ENCODE results near the gene KRTAP22-1.

Gene KRTAP22-1

DNA sequence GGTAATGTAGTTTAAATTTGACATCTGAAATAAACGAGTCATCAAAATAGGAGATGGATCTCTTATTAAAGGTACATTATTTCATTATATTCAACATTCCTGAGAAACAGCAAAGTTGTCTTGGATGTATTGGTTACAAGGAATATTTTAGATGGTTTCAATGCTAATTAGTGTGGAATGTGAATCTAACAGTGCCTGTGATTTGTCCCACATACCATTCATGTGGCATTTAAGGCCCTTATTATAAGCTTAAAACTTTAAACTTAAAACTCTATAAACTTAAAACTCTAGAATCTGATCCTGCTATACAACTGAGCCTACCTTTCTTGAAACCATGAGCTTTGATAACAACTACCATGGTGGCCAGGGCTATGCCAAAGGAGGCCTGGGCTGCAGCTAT, at the start of gene KRTAP22-1:
TSS of gene KRTAP22-1 (plus strand) at position 301 of the 400 bp plus-strand sequence.
- DNase-seq (ENCODE audit: low spot score) = no peak

DNA sequence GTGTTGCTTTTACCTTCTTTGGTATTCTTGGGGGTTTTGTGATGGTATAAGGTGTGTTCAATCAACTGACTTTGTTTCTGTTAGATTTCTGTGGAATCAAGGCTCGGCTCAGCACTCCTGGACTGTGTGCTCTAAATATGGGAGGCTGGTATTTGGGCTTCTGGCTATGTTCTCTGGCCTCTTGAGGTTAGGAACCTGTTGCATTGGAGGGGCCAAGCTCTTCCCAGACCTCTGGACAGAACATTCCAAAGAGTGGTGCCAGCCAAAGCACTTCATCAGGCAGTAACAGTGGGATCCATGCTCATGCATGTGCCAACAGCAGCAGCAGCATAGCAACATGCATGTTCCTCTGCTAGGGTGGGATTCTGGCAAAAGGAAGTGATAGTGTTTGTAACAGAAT, 48.1 kb upstream of the KRTAP22-1 start:
- DNase-seq (ENCODE audit: low spot score) = no peak

DNA sequence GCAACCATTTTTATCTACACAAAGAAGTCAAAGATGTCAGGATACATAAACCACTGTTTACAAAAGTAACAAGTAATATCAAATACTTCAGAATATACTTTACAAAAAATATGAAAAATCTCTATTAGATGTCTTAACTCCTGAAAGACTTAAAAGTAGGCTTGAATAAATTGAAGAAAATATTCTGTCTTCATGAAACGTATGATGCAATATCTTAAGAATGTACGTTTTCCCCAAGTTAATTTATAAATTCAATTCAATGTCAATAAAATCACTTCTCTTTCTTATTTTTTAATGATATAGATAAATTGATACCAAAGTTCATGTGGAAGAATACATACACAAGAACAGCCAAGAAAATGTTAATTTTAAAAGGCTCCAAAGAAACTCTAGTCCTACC, 45.8 kb upstream of the KRTAP22-1 start:
- DNase-seq (ENCODE audit: low spot score) = no peak

DNA sequence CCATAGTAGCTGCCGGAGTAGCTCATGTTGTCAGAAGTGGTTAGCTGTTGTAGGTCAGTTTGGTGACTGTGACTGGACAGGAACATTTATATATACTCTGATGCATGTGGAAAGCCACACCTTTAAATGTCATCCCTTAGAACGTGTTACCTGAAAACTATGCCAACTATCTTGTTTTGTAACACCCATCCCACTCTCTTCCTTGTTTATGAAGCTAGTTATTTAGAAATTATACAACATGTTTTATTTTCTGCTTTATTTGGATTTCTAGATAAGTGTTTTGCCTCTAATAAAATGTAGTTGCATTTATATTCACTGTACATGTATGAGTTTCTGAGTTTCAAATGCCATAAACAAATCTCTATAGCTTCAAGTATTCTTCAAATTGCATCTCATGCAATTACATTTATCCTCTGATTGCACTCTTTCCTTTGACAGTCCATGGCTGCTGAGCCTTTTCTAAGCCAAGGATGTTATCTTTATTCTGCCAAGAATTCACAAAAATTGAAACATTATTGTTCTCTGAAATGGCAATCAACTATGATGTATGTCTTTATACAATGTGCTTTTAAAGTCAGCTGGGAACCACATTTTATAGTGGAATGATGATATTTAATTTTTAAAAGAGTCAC, 39.5 kb upstream of the KRTAP22-1 start, which contains the start of gene KRTAP19-7:
TSS of gene KRTAP19-7 (minus strand) at position 51 of the 632 bp plus-strand sequence. CDS start at position 26, 25 bp downstream.
- no peak for DNase-seq (ENCODE audit: low spot score)

DNA sequence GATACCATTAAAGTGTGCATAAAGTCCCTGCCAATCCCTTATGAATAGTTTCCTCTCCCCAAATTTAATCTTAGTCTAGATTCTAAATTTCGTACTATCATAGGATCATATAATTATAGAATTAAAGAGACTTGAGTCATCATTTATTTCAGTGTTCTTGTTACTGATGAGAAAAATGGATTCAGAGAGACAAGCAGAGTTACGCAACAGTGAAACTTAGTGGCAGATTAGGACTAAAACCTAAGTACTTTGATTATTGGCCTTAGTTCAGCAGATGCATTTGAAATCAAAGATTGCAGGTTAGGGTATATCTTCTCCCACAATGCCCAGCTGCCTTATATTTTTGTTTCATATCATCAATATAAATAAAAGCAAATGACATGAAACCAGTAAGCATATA, 38.9 kb upstream of the KRTAP22-1 start:
- peak; percentile 9 for DNase-seq (ENCODE audit: low spot score)

DNA sequence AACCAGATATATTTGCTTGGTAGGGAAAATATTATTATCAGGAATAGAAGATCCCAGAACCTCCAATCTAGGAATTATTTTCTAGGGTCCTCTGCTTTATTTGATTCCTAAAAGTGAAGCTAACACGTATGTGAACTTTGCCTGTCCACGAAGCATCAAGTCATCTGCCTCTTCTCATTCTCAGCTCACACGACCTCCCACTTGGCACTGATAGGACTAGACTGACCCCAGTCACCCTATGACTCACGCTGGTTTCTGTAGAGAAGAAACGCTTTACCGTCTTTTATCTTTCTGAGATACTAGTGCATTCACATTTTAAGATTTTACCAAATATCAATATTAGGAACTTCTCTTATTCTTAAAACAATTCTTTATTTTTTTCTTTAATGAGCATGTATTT, 37.8 kb upstream of the KRTAP22-1 start:
- no peak for DNase-seq (ENCODE audit: low spot score)

DNA sequence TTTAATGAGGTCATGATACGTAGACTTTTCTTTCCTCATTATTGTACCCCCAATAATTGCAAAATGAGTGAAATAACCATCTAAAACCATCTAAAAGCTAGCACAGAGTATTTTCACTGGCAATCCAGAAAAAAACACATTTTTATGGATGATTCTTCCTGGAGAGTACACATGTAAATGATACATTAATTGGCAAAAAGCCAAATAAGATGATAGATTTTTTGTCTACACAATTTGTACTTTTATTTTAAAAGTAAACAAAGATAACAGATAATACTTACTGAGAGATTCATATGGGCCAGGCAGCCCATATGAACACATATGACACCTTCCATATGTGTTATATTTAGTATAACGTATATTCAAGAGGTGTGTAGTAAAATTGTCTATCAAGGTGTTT, 37.3 kb upstream of the KRTAP22-1 start:
- DNase-seq (ENCODE audit: low spot score) = no peak

DNA sequence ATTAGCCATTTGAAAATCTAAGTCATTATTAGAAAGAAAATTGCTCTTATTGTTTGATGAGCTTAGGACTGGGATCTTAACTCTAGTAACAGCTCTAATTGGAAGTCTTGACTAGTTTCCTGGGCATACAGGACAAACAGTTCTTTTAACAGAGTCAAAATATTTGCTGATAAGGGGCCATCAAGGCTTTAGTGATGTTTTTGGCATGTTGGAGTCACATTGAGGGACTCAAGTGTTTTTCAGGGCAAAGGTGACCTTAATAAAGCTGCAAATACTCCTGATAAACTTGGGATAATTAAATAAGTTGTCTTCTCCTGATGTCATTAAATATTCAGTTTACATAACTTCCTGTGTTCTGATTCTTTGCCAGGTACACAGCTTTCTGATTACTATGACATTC, 33.3 kb upstream of the KRTAP22-1 start:
- no peak for DNase-seq (ENCODE audit: low spot score)

DNA sequence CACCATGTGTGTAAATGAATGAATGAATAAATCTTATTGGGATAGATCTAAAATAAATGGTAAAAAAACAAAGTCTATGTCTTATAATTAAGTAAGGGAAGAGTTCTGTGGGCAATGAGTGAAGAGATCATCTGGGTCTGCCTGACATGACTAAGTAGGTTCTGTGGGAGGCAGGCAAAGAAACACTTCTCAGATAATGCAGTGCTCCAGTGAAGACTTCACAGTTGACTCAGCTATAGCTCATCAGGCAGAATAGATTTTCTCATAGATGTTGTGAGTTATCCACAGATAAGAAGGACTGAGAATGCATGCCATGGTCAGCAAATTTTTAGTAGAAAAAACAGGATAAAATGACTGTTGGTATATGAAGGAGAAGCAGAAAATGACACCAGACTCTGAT, 23.1 kb upstream of the KRTAP22-1 start:
- DNase-seq (ENCODE audit: low spot score) = no peak

DNA sequence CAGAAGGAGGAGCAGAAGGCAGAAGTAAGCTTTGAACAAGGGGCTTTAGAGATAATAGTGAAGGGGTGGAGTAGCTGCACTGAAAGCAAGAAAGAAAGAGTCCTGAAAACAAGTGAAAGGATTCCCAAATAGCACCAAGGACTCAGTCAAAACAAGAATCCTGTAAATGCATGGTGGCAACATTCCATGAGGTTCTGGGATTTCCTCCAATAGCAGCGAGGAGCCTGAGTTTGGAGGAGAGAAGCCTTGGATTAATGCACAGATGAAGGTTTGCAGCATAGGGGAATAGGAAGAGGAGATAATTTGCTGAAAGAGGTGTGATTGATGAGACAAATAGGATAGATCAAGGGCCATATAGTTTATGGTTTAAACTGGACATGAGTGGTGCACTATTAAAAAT, 21.5 kb upstream of the KRTAP22-1 start:
- no peak for DNase-seq (ENCODE audit: low spot score)

DNA sequence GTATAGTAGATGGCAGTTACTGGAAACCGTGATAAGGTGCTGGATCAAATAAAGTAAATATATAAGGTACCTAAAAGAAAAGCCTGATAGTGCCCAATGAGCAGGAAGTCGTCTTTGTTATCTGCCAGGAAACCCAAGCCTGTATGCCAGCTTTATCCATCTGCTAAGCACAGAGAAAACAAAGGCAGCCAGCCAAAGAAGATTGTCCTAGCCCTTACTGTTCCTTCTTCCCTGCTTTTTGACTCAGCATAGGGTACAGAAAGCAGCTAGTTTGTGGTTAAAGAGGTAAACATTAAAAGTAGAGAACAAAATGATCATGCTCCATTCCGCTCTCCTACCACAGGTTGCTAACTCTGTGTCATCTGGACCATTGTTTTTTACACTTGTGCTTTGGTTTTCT, 20.8 kb upstream of the KRTAP22-1 start:
- no peak for DNase-seq (ENCODE audit: low spot score)

DNA sequence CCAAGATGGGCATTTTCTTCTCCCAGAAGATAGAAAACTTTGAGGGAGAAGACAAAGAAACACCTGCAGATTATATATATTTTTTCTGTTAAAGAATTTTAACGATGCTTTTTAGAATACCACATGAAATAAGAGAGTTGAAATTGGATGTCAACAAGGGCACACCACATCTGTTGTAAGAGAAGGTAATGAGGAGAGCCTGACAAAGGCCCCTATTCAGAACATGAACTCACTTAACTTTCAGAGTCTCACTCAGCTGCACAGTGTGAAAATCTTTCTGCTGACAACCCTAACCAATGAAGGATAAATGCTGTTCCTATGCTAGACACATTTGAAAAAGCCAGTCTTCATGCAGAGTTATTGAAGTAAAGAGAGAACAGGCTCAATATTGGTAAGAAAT, 18.0 kb upstream of the KRTAP22-1 start:
- no peak for DNase-seq (ENCODE audit: low spot score)

DNA sequence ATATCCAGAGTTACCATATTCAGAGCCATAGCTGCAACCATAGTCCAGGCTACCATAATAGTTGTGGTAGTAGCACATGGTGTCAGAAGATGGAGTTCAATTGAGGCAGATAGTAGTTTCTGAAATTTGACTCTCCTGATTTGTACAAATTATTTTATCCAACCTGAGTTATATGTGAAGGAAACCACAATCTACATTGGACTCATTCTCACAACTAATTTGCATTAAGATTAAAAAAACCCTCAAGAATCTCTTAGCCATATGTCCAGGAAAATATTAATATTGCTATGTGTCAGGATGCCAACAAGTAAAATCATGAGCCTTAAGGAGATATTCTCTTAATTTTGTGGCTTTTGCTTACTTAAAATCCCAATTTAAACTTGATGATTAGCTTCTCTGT, 10.6 kb upstream of the KRTAP22-1 start, which contains the start of gene KRTAP22-2:
TSS of gene KRTAP22-2 (minus strand) at position 101 of the 400 bp plus-strand sequence.
- DNase-seq (ENCODE audit: low spot score) = no peak

DNA sequence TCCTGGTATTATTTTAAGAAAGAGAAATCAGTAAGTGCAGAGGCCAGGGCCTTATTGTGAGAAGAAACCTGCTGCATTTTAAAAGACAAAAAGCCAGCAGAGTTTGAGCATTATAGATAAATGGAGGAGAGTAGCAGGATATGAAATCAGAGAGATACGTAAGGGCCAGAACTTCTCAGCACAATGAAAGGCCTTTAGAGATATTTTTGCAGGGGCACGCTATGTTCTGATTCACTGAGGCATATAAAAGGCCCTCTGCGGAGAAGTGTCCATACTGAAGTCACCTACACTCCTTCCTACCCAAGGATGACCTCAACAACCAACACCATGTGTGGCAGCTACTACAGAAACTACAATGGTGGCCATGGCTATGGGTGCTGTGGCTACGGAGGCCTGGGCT, 8.7 kb upstream of the KRTAP22-1 start, which contains the start of gene KRTAP6-3:
TSS of gene KRTAP6-3 (plus strand) at position 301 of the 400 bp plus-strand sequence. CDS start at position 307, 6 bp downstream.
- no peak for DNase-seq (ENCODE audit: low spot score)

DNA sequence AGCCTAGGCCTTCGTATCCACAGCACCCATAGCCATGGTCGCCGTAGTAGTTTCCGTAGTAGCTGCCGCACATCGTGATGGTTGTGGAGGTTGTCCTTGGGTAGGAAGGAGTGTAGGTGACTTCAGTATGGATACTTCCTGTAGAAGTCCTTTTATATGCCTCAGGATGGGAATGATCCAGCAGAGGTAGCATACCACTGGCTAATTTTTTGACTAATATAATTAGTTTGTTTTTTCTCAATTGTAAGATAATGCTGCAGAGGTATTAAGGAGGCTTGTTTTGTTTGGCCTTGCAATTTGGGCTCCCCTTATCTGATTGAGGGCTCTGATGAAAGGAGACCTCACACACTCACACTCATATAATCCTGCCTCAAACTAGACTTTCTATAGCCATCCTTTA, 2.1 kb upstream of the KRTAP22-1 start, which contains the start of gene KRTAP6-2:
TSS of gene KRTAP6-2 (minus strand) at position 101 of the 400 bp plus-strand sequence. CDS start at position 73, 28 bp downstream.
- no peak for DNase-seq (ENCODE audit: low spot score)

DNA sequence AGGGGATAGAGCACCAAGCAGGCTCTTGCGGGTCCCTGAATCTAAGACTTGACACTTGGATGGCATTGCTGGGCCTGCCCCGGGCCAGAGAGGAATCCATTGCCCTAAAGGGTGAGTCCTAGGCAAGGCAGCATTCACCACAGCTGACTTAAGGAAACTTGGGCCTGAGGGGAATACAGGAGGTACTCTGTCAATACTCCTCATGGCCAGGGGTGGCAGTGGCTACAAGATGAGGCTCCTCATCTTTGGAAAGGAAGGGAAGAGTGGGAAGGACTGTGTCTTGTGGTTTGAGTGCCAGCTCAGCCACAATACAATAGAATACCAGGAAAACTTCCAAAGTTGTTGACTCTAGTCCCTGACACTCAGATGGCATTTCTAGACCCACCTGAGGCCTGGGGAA, 5.1 kb downstream of the KRTAP22-1 start:
- no peak for DNase-seq (ENCODE audit: low spot score)

DNA sequence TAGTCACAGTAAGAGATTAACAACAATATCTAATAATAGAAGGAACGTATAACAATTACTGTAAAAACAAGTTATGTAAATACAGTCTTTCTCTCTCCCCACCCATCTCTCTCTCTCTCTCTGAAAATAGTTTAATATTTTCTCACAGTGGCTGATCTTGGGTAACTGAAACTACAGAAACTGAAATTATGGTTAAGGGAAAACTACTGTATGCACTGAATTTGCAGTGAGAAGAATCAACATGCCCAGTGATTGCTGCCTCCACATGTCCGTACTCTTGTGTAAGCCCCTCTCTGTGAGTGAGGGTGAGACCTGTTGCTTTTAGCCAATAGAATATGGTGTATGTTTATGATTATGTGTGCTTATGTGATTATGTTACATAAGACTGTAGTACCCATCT, 11.2 kb downstream of the KRTAP22-1 start:
- DNase-seq (ENCODE audit: low spot score) = no peak

DNA sequence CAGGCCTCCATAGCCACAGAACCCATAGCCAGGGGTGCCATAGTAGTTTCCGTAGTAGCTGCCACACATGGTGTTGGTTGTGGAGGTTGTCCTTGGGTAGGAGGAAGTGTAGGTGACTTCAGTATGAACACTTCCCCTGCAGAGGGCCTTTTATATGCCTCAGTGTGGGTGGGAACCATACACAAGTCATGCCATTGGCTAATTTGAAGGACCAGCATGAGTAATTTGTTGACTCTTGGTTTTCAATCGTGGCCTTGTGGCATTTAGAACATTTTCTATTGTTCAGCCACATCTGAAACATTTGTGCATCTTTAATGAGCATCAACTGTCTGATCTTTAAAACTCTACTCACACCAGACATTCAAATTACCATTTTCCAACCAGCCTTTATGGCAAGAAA, 12.9 kb downstream of the KRTAP22-1 start, which contains the start of gene KRTAP6-1:
TSS of gene KRTAP6-1 (minus strand) at position 95 of the 400 bp plus-strand sequence. CDS start at position 69, 26 bp downstream.
- DNase-seq (ENCODE audit: low spot score) = no peak

DNA sequence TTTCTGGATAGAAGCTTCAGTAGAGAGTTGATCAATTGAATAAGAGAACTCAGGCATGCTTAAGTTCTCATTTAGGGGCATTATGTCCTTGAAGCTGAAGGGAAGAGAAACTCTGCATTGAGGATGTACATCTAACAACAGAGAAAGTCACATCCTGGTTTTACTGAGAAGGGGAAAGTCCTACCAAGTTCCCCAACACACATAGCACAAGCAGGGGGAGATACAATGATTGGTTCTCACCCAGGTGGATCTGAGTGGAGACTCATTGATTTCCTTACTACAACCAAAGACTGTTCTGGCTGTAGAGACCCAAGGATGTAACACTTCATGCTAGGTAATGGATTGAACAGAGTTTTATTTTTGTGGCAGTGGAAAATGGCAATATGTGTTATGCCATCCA, 14.3 kb downstream of the KRTAP22-1 start:
- DNase-seq (ENCODE audit: low spot score) = no peak

DNA sequence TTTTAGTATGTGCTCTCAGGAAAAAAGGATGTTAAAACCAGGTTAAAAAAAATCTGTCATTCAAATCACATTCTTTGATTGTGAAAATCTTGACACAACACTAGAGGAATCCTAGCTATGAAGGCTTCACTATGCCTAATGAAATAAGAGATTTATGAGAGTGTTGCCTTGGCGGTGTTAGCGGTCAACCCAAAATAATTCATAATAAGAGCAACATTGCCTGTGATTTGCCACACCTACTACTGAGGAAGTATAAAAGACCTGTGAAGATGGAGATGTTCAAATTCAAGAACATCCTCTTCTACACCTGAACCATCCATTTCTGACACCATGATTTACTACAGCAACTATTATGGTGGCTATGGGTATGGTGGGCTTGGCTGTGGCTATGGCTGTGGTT, 15.2 kb downstream of the KRTAP22-1 start, which contains the start of gene KRTAP20-1:
TSS of gene KRTAP20-1 (plus strand) at position 301 of the 400 bp plus-strand sequence. CDS start at position 331, 30 bp downstream.
- no peak for DNase-seq (ENCODE audit: low spot score)

DNA sequence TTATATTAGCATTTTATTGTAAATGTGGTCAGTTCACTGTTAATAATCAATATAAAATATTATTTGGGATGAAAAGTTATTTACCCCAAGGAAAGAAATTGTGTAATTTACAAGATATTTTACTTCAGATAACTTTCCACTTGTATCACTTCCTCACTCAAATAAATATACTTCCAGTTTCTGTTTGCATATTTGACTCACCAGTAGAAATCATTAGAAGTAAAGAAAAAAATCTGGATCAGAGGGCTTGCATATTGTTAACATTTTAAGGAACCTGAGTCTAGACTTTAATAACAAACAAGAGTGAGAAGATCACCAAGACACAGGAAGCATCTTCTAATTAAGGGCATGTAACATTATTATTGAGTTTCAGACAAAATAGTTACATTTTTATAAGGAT, 19.2 kb downstream of the KRTAP22-1 start:
- DNase-seq (ENCODE audit: low spot score) = no peak

DNA sequence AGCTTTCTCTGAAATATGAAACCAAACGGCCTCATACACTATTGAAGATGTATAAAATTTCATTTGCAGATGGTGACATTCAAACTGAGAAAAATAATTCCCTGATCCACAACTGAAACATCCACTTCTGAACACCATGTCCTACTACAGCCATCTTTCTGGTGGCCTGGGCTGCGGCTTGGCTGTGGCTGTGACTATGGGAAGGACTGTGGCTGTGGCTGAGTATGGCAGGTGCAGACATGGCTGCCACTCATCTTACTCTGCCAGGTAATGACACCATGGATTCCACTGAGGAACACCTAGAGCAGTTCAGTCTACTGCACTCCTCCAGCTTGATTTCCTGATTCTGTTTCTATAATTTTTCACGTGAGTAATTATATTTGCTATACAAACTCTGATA, 19.6 kb downstream of the KRTAP22-1 start, which contains the start of gene KRTAP20-4:
TSS of gene KRTAP20-4 (plus strand) at position 106 of the 400 bp plus-strand sequence.
- no peak for DNase-seq (ENCODE audit: low spot score)

DNA sequence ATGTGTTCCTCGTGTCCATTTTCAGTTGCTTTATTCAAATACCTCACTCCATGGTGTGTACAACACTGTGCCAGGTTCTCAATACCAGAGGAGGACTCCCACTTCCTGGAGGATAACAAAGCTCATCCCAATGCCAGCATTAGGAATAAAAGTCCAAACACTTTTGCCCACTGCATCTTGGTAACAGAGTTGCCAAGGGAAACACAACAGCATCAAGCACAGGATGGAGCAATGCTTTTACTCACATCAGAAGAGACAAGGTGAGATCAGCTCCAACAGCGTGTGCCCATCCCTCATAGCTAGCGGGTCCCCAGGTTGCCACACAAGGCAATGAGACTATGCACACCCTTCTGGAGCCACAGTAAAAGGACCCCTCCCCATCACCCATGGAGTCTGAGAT, 22.5 kb downstream of the KRTAP22-1 start:
- DNase-seq (ENCODE audit: low spot score) = no peak
